ENCODE data around the gene NEK6. TPM values are rescaled to one million over a fixed set of nuclear protein-coding genes. Genes with fewer than 3 reads are reported as not detected.

Gene NEK6
- total and polyA plus RNA-seq, 2 of the 8 experiments (the other 6 are each of a cell fraction or from before 2014, with no cell fraction given): 17.7 to 19.7 TPM

- no peak overlapping the region for H3K27ac ChIP-seq (ENCODE audit: low read depth, low read length)
- no peak overlapping the region for H3K14ac ChIP-seq (ENCODE audit: insufficient read length)
- H3K4me2 ChIP-seq (ENCODE audit: insufficient read depth in 1 of 2, low read depth in 2 of 2, low read length in 2 of 2): no peak overlapping the region
- no peak overlapping the region for H2BK12ac ChIP-seq (ENCODE audit: low read depth, low read length)
- no peak overlapping the region for H2BK5ac ChIP-seq (ENCODE audit: low read depth, low read length)
- 86% methylated on average over 15 of the region's 15 CpGs; no CpG with 5 or more reads in 1 of the 2 experiments for WGBS, 2 experiments (ENCODE audit: extremely low coverage in 1 of 2, insufficient coverage in 1 of 2, insufficient read length in 1 of 2, insufficient replicate concordance in 2 of 2, low coverage in 1 of 2, low lambda C conversion rate in 2 of 2, missing lambda C conversion rate in 1 of 2)
- no peaks in the 10 kb centered on the region for H3K27me3 ChIP-seq (replicated peaks in 1 of 4; ENCODE audit: control insufficient read depth in 3 of 4, extremely low read depth in 1 of 4, insufficient read depth in 3 of 4, low read length in 3 of 4)
- no peaks in the 10 kb centered on the region for H3K79me2 ChIP-seq (ENCODE audit: control insufficient read depth in 1 of 2, insufficient read depth in 2 of 2, low read length in 2 of 2)
- no peak overlapping the region for H3K56ac ChIP-seq (replicated peaks; ENCODE audit: insufficient read length, low read depth, low read length)
- DNase-seq (ENCODE audit: low read depth in 1 of 2, low spot score in 2 of 2) (peak in 1 of 2 experiments; percentile 56), FAIRE-seq (no peak)
- no peaks in the 10 kb centered on the region for H3K9me3 ChIP-seq (ENCODE audit: insufficient read depth in 2 of 2, low read depth in 1 of 2, low read length in 1 of 2)
- no peak overlapping the region for H2BK15ac ChIP-seq (ENCODE audit: low read length)
- H3K23me2 ChIP-seq (ENCODE audit: low read depth, low read length): no peaks in the 10 kb centered on the region
- H2BK120ac ChIP-seq (replicated peaks; ENCODE audit: low read depth, low read length): no peak overlapping the region
- no peak overlapping the region for H2AFZ ChIP-seq (ENCODE audit: low read length)
- no peak overlapping the region for H3K23ac ChIP-seq (ENCODE audit: insufficient read length)
- no peak overlapping the region for H3K18ac ChIP-seq (ENCODE audit: extremely low read depth, low read length)
- H4K20me1 ChIP-seq (replicated peaks in 1 of 2; ENCODE audit: control insufficient read depth in 1 of 2, insufficient read depth in 2 of 2, low read length in 2 of 2): peaks cover 0 to 4% of the 10 kb centered on the region in 2 experiments
- no peak overlapping the region for H3K4me3 ChIP-seq (ENCODE audit: extremely low read depth in 1 of 4, insufficient read depth in 2 of 4, low read depth in 3 of 4, low read length in 4 of 4)
- H4K5ac ChIP-seq (ENCODE audit: insufficient read length, low read depth, low read length): no peak overlapping the region
- H2BK20ac ChIP-seq (ENCODE audit: low read length): no peak overlapping the region
- no peaks in the 10 kb centered on the region; the same call in 1 of the 2 replicates for H3K79me1 ChIP-seq (ENCODE audit: low read depth, low read length)
- H3K4me1 ChIP-seq (replicated peaks in 1 of 4; ENCODE audit: control insufficient read depth in 3 of 4, insufficient read depth in 4 of 4, low read length in 3 of 4): peaks cover 0 to 9% (median 3%) of the 10 kb centered on the region in 4 experiments; a peak in 3 of 7 replicates
- H4K8ac ChIP-seq (ENCODE audit: extremely low read depth, insufficient read depth, low read length): no peak overlapping the region
- no peak overlapping the region for H3K4ac ChIP-seq (replicated peaks; ENCODE audit: insufficient read length, low read depth, low read length)
- no peak overlapping the region for H3K9ac ChIP-seq (replicated peaks in 1 of 4; ENCODE audit: extremely low read depth in 1 of 4, low read depth in 3 of 4, low read length in 3 of 4)
- no peaks in the 10 kb centered on the region for H3K36me3 ChIP-seq (ENCODE audit: control insufficient read depth in 2 of 4, insufficient read depth in 4 of 4, low read length in 3 of 4)
- ChIA-PET POLR2A (ENCODE audit: partially characterized antibody) (no interaction called here), CTCF (ENCODE audit: partially characterized antibody) (interaction anchor here (0.7 to 2.5 kb wide), 7 partner anchors 11 to 184 kb away, joined by 3 to 9 read pairs (median 4); no protein-coding TSS in a partner anchor)
- H4K91ac ChIP-seq (replicated peaks; ENCODE audit: insufficient read length, low read length): no peak overlapping the region
- H2AK5ac ChIP-seq (ENCODE audit: low read depth, low read length): no peak overlapping the region
- peak; percentile 71; the same call in 1 of the 2 replicates for TF ChIP-seq JUND (IDR thresholded peaks at IDR 0.05; ENCODE audit: low read length)
- TF ChIP-seq SIN3A (conservative IDR thresholded peaks at IDR 0.05 in 1 of 2, IDR thresholded peaks at IDR 0.05 in 1 of 2; ENCODE audit: low read depth in 1 of 2, low read length in 2 of 2): no peak; a peak in 1 of 4 replicates
- TF ChIP-seq YY1 (IDR thresholded peaks at IDR 0.05; ENCODE audit: low read depth, low read length): no peak
- TF ChIP-seq, protein P1, sequence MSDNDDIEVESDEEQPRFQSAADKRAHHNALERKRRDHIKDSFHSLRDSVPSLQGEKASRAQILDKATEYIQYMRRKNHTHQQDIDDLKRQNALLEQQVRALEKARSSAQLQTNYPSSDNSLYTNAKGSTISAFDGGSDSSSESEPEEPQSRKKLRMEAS (IDR thresholded peaks at IDR 0.05): no peak
- TF ChIP-seq NRF1 (IDR thresholded peaks at IDR 0.05; ENCODE audit: low read depth, low read length): no peak
- TF ChIP-seq TEAD4 (IDR thresholded peaks at IDR 0.05; ENCODE audit: low read depth, low read length): peak; percentile 83
- TF ChIP-seq SUZ12 (IDR thresholded peaks at IDR 0.05; ENCODE audit: low read length): no peak
- TF ChIP-seq CBX5 (IDR thresholded peaks at IDR 0.05; ENCODE audit: low read depth, low read length): no peak
- no peak for TF ChIP-seq RFX5 (IDR thresholded peaks at IDR 0.05; ENCODE audit: borderline replicate concordance, low read depth, low read length)
- no peak for TF ChIP-seq POLR2AphosphoS5 (IDR thresholded peaks at IDR 0.05; ENCODE audit: low read depth, low read length)
- TF ChIP-seq KDM4A (IDR thresholded peaks at IDR 0.05; ENCODE audit: low read depth, low read length, severe bottlenecking): no peak
- no peak for TF ChIP-seq USF2 (IDR thresholded peaks at IDR 0.05; ENCODE audit: low read length)
- no peak for TF ChIP-seq SAP30 (IDR thresholded peaks at IDR 0.05; ENCODE audit: insufficient read depth, insufficient replicate concordance, low read length)
Measured at GRCh38 chr9:124309667-124310084, 51.9 kb downstream of the NEK6 start.

Data from H1 (cell line).